Tibial artery (tissue), 4 donors: Measurements from ENCODE around the gene OR7G1.
"Not testable (repeated sequence)": the region's sequence is repeated elsewhere in the genome, so short reads cannot be mapped to it uniquely, and the experiment has no call there.

Source experiments
- DNase-seq, 2 donors: peaks; one replicate each; pipeline ENCODE4 v3.0.0-alpha.2; 2019
- H3K27ac ChIP-seq, 2 donors: fragments of 200-600 bp; sonication (generic) in 1 of 2; 1 replicate in 1 of 2; 2 replicates in 1 of 2; pipeline ENCODE4 v1.5.1; 2018 to 2019; ENCODE audit warnings: mild to moderate bottlenecking in 1 of 2
- H3K27me3 ChIP-seq, 2 donors: fragments of 200-600 bp; sonication (generic) in 1 of 2; one replicate each; pipeline versions ENCODE4 v1.5.1 to v1.6.0; 2016 to 2019
- H3K36me3 ChIP-seq, 3 donors: fragments of 200-600 bp; sonication (generic) in 2 of 3; one replicate each; pipeline ENCODE4 v1.5.1; 2016 to 2019; ENCODE audit warnings: mild to moderate bottlenecking in 2 of 3
- H3K4me1 ChIP-seq, 4 donors: fragments of 200-600 bp; sonication (generic) in 2 of 4; 1 replicate in 3 of 4; 2 replicates in 1 of 4; pipeline ENCODE4 v1.5.1; 2016 to 2019
- H3K4me3 ChIP-seq, 2 donors: fragments of 200-600 bp; sonication (generic) in 1 of 2; 1 replicate in 1 of 2; 2 replicates in 1 of 2; pipeline ENCODE4 v1.5.1; 2018 to 2019; ENCODE audit warnings: mild to moderate bottlenecking in 2 of 2
- H3K9me3 ChIP-seq, 3 donors: fragments of 200-600 bp; sonication (generic) in 1 of 3; one replicate each; pipeline ENCODE4 v1.5.1; 2016 to 2019
- CTCF ChIP-seq, 2 experiments: fragments of 200-600 bp in 1 of 2; fragments of 450-650 bp in 1 of 2; IDR thresholded peaks; one replicate each; pipeline ENCODE4 v1.5.1; 2017 to 2019; ENCODE audit warnings: antibody characterized with exemption in 2 of 2, mild to moderate bottlenecking in 1 of 2, moderate library complexity in 1 of 2
- intact Hi-C: fragments of 100-400 bp; cut with DNase I; formaldehyde crosslinking; loops from one replicate; pipeline ENCODE4 v1.15.0; 2023; ENCODE audit warnings: low total_unique reads

The OR7G1 gene

DNA sequence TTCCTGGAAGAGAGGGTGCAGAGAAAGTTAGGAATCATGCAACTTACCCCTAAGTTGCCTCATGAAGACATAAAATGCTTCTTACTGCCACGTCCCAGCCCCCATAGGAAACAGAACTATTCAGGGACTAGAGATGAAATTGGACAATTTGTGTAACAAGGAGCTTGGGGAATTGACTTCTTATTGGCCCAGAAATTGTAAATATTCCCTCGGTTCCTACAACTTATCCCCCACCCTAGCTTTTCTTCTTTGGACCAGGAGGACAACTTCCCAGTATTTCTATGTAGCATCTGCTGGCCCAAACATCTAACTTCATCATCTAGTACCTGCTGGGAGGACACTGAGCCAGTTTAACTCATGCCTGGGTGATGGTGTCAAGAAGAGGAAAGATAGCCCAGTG, 28.8 kb downstream of the OR7G1 start, which contains the start of gene OR1M1:
Gene OR1M1 (plus strand): TSS at position 301 of the 400 bp plus-strand sequence. CDS start 6,184 bp downstream, outside the sequence.
- Histone ChIP-seq H3K27me3 (peaks cover 0 to 2% of the 10 kb centered on the region in 2 donors), H3K27ac (no peak within 1 kb of the TSS), H3K4me1 (no peaks in the 10 kb centered on the region), H3K4me3 (no peak within 1 kb of the TSS), H3K9me3 (no peaks in the 10 kb centered on the region), H3K36me3 (no peaks in the 10 kb centered on the region)
- no peak for TF ChIP-seq CTCF (IDR thresholded peaks at IDR 0.05)
- intact Hi-C loops, result no loop called here
- no peak for DNase-seq

GRCh38 chr19:9078651-9079050, 36.9 kb downstream of the OR7G1 start:
- Histone ChIP-seq H3K9me3 (no peaks in the 10 kb centered on the region), H3K27ac (no peak overlapping the region), H3K36me3 (no peaks in the 10 kb centered on the region), H3K4me3 (no peak overlapping the region), H3K27me3 (no peaks in the 10 kb centered on the region), H3K4me1 (peaks cover 0 to 14% (median 2%) of the 10 kb centered on the region in 4 donors)
- no peak for DNase-seq
- intact Hi-C loops, result loop anchor here (5.0 kb wide), 1 partner anchor 421 kb away; no protein-coding TSS in a partner anchor
- no peak for TF ChIP-seq CTCF (IDR thresholded peaks at IDR 0.05)

DNA sequence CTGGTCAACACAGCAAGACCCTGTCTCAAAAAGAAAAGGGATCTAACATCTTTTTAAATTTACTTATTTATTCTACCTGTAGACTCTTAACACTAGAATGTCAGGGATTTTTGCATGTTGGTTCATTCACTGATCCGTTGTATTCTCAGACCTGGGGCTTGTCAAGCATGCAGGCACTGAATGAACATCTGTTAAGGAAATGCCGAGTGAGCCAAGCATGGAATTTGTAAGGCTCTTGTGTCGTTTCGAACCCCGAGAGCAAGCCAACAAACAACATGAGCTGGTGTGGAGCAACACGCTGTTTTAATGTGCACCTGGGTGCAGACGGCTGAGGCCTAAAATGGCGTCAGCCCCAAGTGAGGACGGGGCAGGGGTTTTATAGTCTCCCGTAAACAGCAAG, 38.7 kb downstream of the OR7G1 start:
- peaks cover 0 to 14% (median 2%) of the 10 kb centered on the region in 4 donors for H3K4me1 ChIP-seq
- TF ChIP-seq CTCF (IDR thresholded peaks at IDR 0.05), result no peak
- H3K9me3 ChIP-seq, result no peaks in the 10 kb centered on the region
- H3K4me3 ChIP-seq, result no peak overlapping the region
- intact Hi-C loops, result loop anchor here (5.0 kb wide), 1 partner anchor 420 kb away; no protein-coding TSS in a partner anchor
- no peak overlapping the region for H3K27ac ChIP-seq
- H3K36me3 ChIP-seq, result no peaks in the 10 kb centered on the region
- H3K27me3 ChIP-seq, result no peaks in the 10 kb centered on the region
- no peak for DNase-seq

- Histone ChIP-seq H3K4me3 (no peak overlapping the region), H3K9me3 (no peaks in the 10 kb centered on the region), H3K27ac (no peak overlapping the region), H3K36me3 (no peaks in the 10 kb centered on the region), H3K4me1 (peaks cover 0 to 14% (median 2%) of the 10 kb centered on the region in 4 donors), H3K27me3 (no peaks in the 10 kb centered on the region)
- intact Hi-C loops, result loop anchor here (5.0 kb wide), 1 partner anchor 418 kb away; no protein-coding TSS in a partner anchor
- TF ChIP-seq CTCF (IDR thresholded peaks at IDR 0.05), result no peak
- DNase-seq, result peak in 1 of 2 donors; percentile 27
Observed at GRCh38 chr19:9075064-9075949, 40.3 kb downstream of the OR7G1 start.

GRCh38 chr19:9073806-9074205, 41.8 kb downstream of the OR7G1 start:
- Histone ChIP-seq H3K4me3 (no peak overlapping the region), H3K27me3 (no peaks in the 10 kb centered on the region), H3K27ac (no peak overlapping the region), H3K4me1 (peaks cover 0 to 10% (median 2%) of the 10 kb centered on the region in 4 donors), H3K36me3 (no peaks in the 10 kb centered on the region), H3K9me3 (no peaks in the 10 kb centered on the region)
- no peak for DNase-seq
- TF ChIP-seq CTCF (IDR thresholded peaks at IDR 0.05), result no peak
- intact Hi-C loops, result no loop called here

GRCh38 chr19:9071720-9072119, 43.8 kb downstream of the OR7G1 start:
- H3K27me3 ChIP-seq, H3K4me3 ChIP-seq, intact Hi-C loops, H3K9me3 ChIP-seq, DNase-seq, H3K27ac ChIP-seq, H3K36me3 ChIP-seq: not testable (repeated sequence)
- H3K4me1 ChIP-seq, result peaks cover 0 to 10% (median 2%) of the 10 kb centered on the region in 4 donors
